ENCODE data around the gene STX10.

The STX10 gene

GRCh38 chr19:13099073-13099999 lies 50.8 kb downstream of the STX10 start:
- DNase-seq: peak; percentile 82

GRCh38 chr19:13098277-13099072 lies 51.7 kb downstream of the STX10 start:
- DNase-seq: peak; percentile 55

GRCh38 chr19:13097463-13098258 lies 52.5 kb downstream of the STX10 start:
- no peak for DNase-seq

- no peak for DNase-seq
These were observed 53.1 kb downstream of the STX10 start for GRCh38 chr19:13097033-13097462.

- DNase-seq: peak; percentile 36
These were observed 53.9 kb downstream of the STX10 start for GRCh38 chr19:13095934-13096927.

GRCh38 chr19:13095393-13095784 lies 54.8 kb downstream of the STX10 start:
- DNase-seq: peak; percentile 38

- peak; percentile 31 for DNase-seq
These were observed 55.3 kb downstream of the STX10 start for GRCh38 chr19:13094771-13095392.

- no peak for DNase-seq
These were observed 56.1 kb downstream of the STX10 start for GRCh38 chr19:13094106-13094504.

All from activated T-cell treated with anti-CD3 and anti-CD28 coated beads, Interleukin-2, amount 50 U/mL, for 1 hour (primary cell).